AG09309 (cell line): ENCODE measurements around the gene NRG3.

Experiments used
- DNase-seq: peaks from one replicate; pipeline ENCODE4 v3.0.0-alpha.2; 2010; ENCODE audit warnings: low read depth
- H3K4me3 ChIP-seq: 2 replicates; pipeline ENCODE4 v1.5.1; 2011; ENCODE audit warnings: mild to moderate bottlenecking, low read depth, low read length, moderate library complexity; ENCODE audit not compliant: control insufficient read depth
- CTCF ChIP-seq: IDR thresholded peaks from 2 replicates; pipeline ENCODE4 v1.5.1; 2011; ENCODE audit warnings: mild to moderate bottlenecking, low read depth, low read length, inconsistent platforms; ENCODE audit not compliant: insufficient read depth, control insufficient read depth; ENCODE audit errors: missing control alignments

Gene NRG3

GRCh38 chr10:81949283-81949682 lies 74.3 kb downstream of the NRG3 start:
- H3K4me3 ChIP-seq = no peak overlapping the region
- no peak for DNase-seq
- no peak for TF ChIP-seq CTCF

- no peak overlapping the region for H3K4me3 ChIP-seq
- no peak for DNase-seq
- TF ChIP-seq CTCF = no peak
Observed at GRCh38 chr10:81950358-81950757, 75.4 kb downstream of the NRG3 start.

- no peak for TF ChIP-seq CTCF
- no peak for DNase-seq
- no peak overlapping the region for H3K4me3 ChIP-seq
Observed at GRCh38 chr10:81953420-81953819, 78.4 kb downstream of the NRG3 start.

- H3K4me3 ChIP-seq = no peak overlapping the region
- no peak for TF ChIP-seq CTCF
- no peak for DNase-seq
Observed at GRCh38 chr10:81957976-81958375, 83.0 kb downstream of the NRG3 start.

GRCh38 chr10:81959016-81959415 lies 84.0 kb downstream of the NRG3 start:
- H3K4me3 ChIP-seq = no peak overlapping the region
- DNase-seq = no peak

GRCh38 chr10:81961451-81962184 lies 86.6 kb downstream of the NRG3 start:
- DNase-seq = no peak
- no peak overlapping the region for H3K4me3 ChIP-seq
- TF ChIP-seq CTCF = no peak

More at GRCh38 chr10:81959016-81959415, 84.0 kb downstream of the NRG3 start:
- no peak for TF ChIP-seq CTCF
